CD4-positive, alpha-beta T cell treated with Interferon gamma for 1 hour (primary cell): ENCODE results near the gene RAPGEFL1.
"Not testable (repeated sequence)": the region's sequence is repeated elsewhere in the genome, so short reads cannot be mapped to it uniquely, and the experiment has no call there.

Experiments
- DNase-seq: peaks from one replicate; pipeline ENCODE4 v3.0.0-alpha.2; 2020

The RAPGEFL1 gene

DNA sequence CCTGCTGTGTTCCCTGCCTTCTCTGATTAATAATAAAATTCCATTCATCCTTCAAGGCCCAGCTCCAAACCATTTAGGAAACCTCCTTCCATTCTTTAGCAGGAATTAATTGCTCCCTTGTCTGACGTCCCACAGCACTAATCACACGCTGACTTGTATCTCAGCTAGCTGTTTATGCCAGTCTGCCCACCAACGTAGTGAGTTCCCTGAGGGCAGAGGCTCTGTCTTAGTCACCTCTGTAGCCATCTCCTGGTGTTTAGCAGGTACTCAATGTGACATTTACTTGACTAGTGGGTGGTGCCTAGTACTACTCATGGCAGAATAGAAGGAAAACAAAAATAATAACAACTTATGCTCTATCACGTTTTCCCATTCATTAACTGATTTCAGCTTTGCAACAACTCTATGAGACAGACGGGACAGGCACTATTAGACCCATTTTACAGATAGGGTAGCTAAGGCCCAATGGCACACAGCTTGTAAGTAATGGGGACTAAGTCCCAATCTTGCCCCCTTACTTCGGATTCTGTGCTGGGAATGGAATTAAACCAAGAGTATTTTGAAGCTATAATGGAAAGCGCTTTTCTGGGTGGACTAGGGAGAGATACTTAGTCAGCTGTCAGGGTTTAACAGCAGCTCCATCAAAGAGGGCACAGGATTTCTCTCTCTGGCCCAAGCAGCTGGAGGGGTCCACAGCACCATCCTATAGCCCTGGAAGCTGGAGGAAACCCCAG lies 40.9 kb downstream of the RAPGEFL1 start:
- no peak for DNase-seq

DNA sequence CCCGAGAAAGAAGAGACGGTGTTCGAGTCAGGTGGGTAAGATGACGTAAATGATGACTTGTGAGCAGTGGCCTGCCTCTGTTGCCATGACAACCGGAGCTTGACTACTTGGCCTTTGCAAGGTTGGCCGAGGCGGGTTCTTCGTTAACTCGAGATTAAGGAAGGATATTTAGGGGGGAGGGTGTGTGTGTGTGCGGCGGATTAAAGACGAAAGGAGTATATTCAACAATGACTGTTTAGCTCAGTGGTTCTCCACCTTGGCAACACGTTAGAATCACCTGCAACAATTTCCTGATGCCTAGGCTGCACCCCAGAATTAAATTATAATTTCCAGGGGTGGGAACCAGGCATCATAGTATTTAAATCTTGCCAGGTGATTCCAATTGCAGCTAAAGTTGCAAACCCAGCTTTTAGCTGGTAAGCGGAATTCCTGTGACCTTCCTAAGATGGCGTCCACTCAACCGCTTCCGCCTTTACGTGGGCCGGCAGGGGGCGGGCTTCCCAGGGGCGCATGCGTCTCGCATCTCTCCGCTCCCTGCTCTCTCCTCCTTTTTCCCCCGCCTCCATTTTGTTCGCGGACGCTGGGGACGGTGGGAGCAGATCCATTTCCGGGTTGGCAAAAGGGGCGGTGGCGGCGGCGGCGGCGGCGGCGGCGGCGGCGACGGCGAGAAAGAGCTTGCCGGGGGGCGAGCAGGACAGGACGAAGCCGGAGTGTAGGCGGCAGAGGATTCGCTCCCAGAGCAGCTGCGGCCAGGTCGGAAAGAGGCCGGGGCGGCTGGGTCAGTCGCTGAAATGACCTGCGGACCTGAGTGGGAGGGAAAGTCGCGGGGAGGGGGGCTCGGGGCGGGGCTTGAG lies 41.7 kb downstream of the RAPGEFL1 start, which contains the start of gene WIPF2:
Gene WIPF2 (plus strand): TSS at position 565 of the 854 bp plus-strand sequence. CDS start 37,156 bp downstream, outside the sequence.
- DNase-seq: peak; percentile 96

DNA sequence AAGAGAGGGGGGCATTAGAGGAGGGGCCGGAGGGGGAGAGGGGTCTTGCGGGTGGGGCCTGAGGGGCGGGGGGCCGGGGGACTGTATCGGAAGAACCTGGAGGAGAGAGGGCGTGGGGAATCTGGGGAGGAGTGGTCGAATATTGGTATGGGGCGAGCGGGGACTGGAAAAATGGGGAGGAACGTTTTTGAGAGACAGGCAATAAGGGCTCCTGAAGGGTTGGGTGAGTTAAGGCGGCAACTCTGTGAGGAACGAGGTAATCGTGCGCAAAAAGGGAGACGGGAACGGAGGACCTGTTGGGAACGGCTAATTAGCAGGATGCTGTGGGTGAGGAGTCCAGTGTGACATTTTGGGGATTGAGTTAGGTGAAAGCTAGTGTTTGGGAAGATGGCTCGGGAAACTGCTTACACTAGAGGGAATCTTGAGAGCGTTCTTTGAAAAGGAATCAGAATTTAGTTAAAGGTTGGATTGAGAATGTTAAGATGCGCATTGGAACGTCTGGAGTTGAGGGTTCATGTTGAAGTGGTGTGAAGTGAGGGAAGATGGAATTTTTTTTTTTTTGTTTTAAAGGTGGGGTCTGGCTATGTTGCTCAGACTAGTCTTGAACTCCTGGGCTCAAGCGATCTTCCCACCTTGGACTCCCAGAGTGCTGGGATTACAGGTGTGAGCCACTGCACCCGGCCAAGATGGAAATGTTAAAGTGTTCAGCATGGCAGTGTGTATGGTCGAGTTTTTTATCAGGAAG lies 42.5 kb downstream of the RAPGEFL1 start:
- DNase-seq: peak; percentile 12

DNA sequence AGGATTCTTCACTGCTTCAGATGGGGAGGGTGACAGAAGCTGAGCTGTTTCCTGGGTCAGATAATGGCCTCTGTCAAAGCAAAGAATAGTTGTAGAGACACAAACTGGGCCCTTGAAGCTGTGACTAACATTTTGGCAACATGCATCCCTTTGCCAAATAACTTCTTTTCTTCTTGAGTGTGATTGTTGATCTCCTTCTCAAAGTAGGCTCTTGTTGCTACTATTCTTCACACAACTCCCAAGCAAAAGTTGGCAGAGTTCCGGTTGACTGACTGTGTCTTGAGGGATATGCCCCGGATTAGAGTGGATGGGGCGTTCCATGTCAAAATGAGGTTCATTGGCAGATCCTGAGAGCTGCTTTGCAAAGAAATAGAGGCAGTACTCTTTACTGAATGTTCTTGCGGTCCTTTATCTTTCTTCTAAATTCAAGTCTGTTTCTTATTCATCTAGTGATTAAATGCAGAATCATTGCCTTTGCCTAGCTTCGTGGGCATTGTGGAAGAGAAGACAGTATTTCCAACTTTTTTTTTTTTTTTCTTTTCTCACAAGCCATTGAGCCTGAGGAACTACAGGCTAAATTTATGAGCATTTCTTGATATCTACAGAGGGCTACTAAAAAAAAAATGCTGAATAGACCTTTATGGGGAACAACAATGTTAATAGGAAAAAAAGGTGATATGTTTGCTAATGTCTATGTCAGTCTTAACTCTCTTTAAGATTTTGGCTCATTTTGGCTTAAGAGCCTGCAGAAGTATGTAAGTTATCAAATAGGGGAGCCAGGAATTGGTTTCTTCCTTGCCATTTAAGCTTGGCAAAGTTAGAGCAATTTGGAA lies 47.7 kb downstream of the RAPGEFL1 start:
- DNase-seq: no peak

DNA sequence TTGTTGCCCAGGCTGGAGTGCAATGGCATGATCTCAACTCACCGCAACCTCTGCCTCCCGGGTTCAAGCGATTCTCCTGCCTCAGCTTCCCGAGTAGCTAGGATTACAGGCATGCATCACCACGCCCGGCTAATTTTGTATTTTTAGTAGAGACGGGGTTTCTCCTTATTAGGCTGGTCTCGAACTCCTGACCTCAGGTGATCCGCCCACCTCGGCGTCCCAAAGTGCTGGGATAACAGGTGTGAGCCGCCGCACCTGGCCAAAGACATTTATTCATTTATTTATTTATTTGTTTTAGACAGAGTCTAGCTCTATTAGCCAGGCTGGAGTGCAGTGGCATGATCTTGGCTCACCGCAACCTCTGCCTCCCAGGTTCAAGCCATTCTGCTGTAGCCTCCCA lies 51.9 kb downstream of the RAPGEFL1 start:
- DNase-seq: not testable (repeated sequence)

DNA sequence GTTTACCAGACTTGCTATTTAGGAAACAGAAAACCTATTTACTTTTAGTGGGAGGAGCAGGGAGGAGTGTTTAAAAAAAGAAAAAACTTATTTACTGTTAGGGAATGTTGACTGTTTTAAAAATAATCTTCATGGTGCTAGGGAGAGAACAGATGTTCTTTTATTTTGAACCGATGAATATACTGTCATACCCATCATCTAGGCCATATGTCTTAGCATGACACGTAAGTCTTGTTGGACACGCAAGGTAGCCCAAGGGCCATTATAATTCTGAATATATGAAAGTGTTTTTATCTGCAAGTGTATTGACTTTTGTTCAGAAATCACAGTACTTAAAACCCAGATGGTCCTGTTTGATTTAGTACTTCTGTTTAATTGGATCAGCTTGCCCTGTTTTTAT lies 53.4 kb downstream of the RAPGEFL1 start:
- DNase-seq: no peak

DNA sequence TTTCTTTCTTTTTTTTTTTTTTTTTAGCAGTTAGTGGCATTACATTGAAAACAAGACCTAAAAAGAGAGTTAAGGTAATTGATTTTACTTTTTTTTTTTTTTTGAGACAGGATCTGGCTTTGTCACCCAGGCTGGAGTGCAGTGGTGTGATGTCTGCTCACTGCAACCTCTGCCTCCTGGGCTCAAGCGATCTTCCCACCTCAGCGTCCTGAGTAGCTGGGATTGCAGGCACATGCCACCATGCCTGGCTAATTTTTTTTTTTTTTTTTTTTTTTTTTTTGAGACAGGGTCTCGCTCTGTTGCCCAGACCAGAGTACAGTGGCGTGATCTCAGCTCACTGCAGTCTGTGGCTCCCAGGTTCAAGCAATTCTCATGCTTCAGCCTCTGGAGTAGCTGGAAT lies 54.7 kb downstream of the RAPGEFL1 start:
- not testable (repeated sequence) for DNase-seq

DNA sequence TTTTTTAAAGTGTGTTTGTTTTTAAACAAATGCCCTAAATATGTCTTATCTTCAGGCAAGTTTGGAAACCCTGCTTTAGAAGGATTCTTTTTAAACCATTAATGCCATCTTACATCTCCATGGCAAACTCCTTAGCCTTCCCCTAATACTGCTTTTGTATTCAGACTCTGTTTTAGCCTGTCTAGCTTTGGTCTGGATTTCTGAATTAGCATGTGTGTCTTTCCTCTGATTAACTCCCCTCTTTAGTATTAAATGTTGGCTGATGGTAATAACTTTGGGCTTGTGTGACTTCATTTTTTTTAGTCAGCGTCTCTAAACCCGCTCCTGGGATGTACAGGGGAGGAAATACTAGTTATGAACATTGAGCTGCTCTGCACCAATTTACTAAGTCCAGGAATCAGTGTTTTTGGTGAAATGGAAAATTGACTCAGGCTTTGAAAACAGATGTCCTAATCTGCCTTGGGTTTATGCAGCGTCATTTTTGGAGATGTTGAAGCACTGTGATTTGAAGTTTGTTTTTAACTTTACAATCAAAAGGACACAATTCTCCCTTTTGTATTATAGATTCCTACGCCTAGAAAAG lies 64.1 kb downstream of the RAPGEFL1 start:
- no peak for DNase-seq

DNA sequence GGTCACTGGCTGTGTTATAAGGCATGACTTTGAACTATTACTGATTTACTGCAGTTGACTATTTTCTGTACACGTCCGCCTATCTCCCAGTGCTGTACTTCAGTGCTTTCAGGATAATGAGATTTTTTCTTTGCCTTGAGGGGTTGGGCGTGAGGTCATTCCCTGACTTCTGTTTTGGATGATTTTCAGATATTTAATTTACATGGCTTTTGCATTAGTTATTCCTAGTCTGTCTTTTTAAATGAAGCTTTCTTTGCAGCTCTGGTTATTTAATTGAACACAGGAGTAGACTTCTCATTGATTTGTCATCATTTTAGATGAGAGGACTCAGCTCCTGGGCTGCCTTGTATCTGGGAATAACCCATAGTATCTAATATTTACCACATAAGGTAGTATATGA lies 65.5 kb downstream of the RAPGEFL1 start:
- no peak for DNase-seq

DNA sequence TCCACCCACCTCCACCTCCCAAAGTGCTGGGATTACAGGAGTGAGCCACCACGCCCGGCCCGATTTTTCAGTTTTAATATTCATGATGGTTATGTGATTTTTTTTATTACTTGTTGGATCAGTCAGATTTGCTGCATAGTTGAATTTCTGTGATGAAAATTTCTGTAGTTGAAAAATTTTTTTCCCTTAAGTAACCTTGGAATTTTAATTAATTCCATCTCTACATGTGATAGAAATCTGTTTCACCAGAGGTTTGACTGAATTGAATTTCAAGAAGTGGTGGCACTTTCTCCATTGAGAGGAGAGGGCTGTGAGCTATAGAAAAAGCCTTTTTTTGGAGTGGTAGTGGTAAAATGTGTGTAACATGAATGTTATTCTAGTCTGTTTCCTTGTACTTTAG lies 66.5 kb downstream of the RAPGEFL1 start:
- DNase-seq: no peak

DNA sequence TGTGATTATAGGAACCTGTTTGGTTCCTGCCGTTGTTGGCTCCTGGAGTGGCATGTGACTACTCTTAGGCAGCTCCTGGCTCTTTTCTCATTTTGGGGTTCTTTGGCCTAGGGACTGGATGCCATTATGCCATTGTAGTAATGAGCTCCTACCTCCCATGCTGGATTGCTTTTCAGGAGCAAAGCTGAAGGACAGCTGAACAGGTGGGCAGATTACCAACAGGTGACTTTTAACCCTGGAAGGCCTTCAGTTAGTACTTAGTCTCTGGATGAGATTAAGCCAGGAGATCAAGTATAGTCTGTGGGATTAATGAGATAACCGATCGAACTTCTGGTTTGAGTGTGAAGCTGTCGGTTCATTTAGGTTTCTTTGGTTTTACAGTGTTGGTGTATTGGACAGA lies 67.0 kb downstream of the RAPGEFL1 start:
- no peak for DNase-seq
